ENCODE data around the gene PGGT1B. TPM values are rescaled to one million over a fixed set of nuclear protein-coding genes. Genes with fewer than 3 reads are reported as not detected.

The PGGT1B gene
- total RNA-seq, 1 experiment from 2014 or later: 37.7 TPM

DNA sequence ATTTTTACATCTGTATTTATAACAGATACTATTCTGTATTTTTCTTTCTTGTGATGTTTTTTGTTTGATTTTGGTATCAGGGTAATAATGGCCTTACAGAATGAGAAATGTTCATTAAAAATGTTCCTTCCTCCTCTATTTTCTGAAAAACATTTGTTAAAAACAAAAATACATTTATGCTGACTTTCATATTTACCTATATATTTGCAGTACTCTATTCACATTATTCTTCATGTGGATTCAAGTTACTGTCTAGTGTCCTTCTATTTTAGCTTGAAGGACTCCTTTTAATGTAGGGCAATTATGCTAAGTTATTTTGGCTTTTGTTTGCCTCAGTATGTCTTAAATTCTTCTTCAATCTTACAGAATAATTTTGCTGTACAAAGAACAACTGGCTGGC is 28.7 kb upstream of the PGGT1B start:
- H3K27ac ChIP-seq (ENCODE audit: low read length): no peak overlapping the region
- no peaks in the 10 kb centered on the region for H3K9me3 ChIP-seq (ENCODE audit: control insufficient read depth, insufficient read depth, low read depth, low read length)
- in situ Hi-C loops (cut with HindIII; ENCODE audit: low pct_unique_long_range_greater_than_20kb, low sequenced_read_pairs): no loop called here
- H3K27me3 ChIP-seq (ENCODE audit: control insufficient read depth, insufficient read depth, low read length): no peaks in the 10 kb centered on the region
- no peaks in the 10 kb centered on the region; the same call in 1 of the 2 replicates for H3K36me3 ChIP-seq (ENCODE audit: control insufficient read depth, insufficient read depth, low read length)
- CTCF ChIA-PET: interaction anchor here (0.7 kb wide), 1 partner anchor 283 kb away, joined by 4 read pairs; no protein-coding TSS in a partner anchor
- H3K4me3 ChIP-seq (ENCODE audit: low read depth in 2 of 2, low read length in 2 of 2): no peak overlapping the region
- POLR2A ChIA-PET: no interaction called here
- BruUV-seq (replicated peaks): no TSS peak
- ATAC-seq: no peak
- DNase-seq (ENCODE audit: low read depth, low spot score): no peak
- TF ChIP-seq TCF7L2 (IDR thresholded peaks at IDR 0.05; ENCODE audit: low read depth, low read length) (no peak), SIN3A (IDR thresholded peaks at IDR 0.05; ENCODE audit: borderline replicate concordance, insufficient read depth, low read depth, low read length) (no peak)
- 0 out of 2 replicates have a peak, but pooled peaks cover 5% of the 10 kb centered on the region for H3K4me1 ChIP-seq (ENCODE audit: control insufficient read depth, insufficient read depth, low read length)
- intact Hi-C loops (cut with micrococcal nuclease; ENCODE audit: unreplicated experiment): no loop called here

DNA sequence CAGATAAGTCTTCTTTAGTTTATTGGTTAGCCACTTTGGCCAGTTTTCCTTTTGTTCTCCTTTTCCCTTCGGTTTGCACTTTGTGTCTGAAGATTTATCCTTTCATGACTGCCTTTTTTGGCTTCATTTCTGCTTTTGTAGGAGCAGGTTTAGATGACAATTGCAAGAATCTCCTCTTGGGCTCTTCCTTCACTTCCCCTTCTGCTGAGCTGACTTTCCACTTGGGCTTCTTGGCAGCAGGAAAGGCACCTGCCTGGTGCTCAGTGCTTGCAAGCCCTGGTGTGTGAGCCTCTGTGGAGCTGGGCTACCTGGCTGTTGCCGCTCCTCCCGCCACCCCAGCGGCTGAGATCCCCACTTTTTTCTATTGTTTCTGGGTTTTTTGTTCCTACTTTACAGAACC is 26.4 kb upstream of the PGGT1B start:
- H3K27me3 ChIP-seq (ENCODE audit: control insufficient read depth, insufficient read depth, low read length): no peaks in the 10 kb centered on the region
- no TSS peak for BruUV-seq (replicated peaks)
- CTCF ChIA-PET: no interaction called here
- H3K27ac ChIP-seq (ENCODE audit: low read length): no peak overlapping the region
- POLR2A ChIA-PET: no interaction called here
- intact Hi-C loops (cut with micrococcal nuclease; ENCODE audit: unreplicated experiment): no loop called here
- H3K36me3 ChIP-seq (ENCODE audit: control insufficient read depth, insufficient read depth, low read length): no peaks in the 10 kb centered on the region
- TF ChIP-seq SIN3A (IDR thresholded peaks at IDR 0.05; ENCODE audit: borderline replicate concordance, insufficient read depth, low read depth, low read length) (no peak), POLR2AphosphoS5 (IDR thresholded peaks at IDR 0.05; ENCODE audit: low read depth, low read length) (no peak)
- TF ChIP-seq, protein P1, sequence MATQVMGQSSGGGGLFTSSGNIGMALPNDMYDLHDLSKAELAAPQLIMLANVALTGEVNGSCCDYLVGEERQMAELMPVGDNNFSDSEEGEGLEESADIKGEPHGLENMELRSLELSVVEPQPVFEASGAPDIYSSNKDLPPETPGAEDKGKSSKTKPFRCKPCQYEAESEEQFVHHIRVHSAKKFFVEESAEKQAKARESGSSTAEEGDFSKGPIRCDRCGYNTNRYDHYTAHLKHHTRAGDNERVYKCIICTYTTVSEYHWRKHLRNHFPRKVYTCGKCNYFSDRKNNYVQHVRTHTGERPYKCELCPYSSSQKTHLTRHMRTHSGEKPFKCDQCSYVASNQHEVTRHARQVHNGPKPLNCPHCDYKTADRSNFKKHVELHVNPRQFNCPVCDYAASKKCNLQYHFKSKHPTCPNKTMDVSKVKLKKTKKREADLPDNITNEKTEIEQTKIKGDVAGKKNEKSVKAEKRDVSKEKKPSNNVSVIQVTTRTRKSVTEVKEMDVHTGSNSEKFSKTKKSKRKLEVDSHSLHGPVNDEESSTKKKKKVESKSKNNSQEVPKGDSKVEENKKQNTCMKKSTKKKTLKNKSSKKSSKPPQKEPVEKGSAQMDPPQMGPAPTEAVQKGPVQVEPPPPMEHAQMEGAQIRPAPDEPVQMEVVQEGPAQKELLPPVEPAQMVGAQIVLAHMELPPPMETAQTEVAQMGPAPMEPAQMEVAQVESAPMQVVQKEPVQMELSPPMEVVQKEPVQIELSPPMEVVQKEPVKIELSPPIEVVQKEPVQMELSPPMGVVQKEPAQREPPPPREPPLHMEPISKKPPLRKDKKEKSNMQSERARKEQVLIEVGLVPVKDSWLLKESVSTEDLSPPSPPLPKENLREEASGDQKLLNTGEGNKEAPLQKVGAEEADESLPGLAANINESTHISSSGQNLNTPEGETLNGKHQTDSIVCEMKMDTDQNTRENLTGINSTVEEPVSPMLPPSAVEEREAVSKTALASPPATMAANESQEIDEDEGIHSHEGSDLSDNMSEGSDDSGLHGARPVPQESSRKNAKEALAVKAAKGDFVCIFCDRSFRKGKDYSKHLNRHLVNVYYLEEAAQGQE (IDR thresholded peaks at IDR 0.05; ENCODE audit: insufficient read depth in 1 of 2, low read depth in 2 of 2, low read length in 1 of 2): no peak
- TF ChIP-seq, protein P2, sequence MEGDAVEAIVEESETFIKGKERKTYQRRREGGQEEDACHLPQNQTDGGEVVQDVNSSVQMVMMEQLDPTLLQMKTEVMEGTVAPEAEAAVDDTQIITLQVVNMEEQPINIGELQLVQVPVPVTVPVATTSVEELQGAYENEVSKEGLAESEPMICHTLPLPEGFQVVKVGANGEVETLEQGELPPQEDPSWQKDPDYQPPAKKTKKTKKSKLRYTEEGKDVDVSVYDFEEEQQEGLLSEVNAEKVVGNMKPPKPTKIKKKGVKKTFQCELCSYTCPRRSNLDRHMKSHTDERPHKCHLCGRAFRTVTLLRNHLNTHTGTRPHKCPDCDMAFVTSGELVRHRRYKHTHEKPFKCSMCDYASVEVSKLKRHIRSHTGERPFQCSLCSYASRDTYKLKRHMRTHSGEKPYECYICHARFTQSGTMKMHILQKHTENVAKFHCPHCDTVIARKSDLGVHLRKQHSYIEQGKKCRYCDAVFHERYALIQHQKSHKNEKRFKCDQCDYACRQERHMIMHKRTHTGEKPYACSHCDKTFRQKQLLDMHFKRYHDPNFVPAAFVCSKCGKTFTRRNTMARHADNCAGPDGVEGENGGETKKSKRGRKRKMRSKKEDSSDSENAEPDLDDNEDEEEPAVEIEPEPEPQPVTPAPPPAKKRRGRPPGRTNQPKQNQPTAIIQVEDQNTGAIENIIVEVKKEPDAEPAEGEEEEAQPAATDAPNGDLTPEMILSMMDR (IDR thresholded peaks at IDR 0.05): no peak
- H3K4me1 ChIP-seq (ENCODE audit: control insufficient read depth, insufficient read depth, low read length): no peaks in the 10 kb centered on the region
- in situ Hi-C loops (cut with HindIII; ENCODE audit: low pct_unique_long_range_greater_than_20kb, low sequenced_read_pairs): no loop called here
- DNase-seq (ENCODE audit: low read depth, low spot score) (no peak), ATAC-seq (no peak)
- H3K4me3 ChIP-seq (ENCODE audit: low read depth in 2 of 2, low read length in 2 of 2): no peak overlapping the region
- H3K9me3 ChIP-seq (ENCODE audit: control insufficient read depth, insufficient read depth, low read depth, low read length): no peaks in the 10 kb centered on the region

DNA sequence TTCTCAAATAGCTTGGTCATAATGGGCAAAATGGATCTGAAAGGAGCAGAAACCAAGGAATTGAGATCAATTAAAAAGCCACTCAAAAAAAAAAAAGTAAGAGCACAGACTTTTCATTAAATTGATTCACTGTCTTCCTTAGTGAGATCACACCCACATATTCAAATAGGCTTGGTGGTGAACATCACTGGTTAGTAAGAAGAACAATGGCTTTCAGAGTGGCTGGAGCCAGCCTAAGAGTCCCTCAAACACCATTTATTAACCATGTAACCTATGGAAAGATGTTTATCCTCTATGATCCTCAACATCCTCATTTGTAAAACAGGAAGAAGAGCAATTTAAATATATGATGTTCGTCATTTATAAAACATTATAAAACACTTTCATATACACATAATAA is 21.3 kb upstream of the PGGT1B start:
- intact Hi-C loops (cut with micrococcal nuclease; ENCODE audit: unreplicated experiment): no loop called here
- CTCF ChIA-PET: no interaction called here

More for the DNA sequence above, 21.3 kb upstream of the PGGT1B start:
- BruUV-seq (replicated peaks): no TSS peak
- Histone ChIP-seq H3K4me1 (ENCODE audit: control insufficient read depth, insufficient read depth, low read length) (no peaks in the 10 kb centered on the region), H3K27ac (ENCODE audit: low read length) (no peak overlapping the region), H3K36me3 (ENCODE audit: control insufficient read depth, insufficient read depth, low read length) (no peaks in the 10 kb centered on the region), H3K9me3 (ENCODE audit: control insufficient read depth, insufficient read depth, low read depth, low read length) (no peaks in the 10 kb centered on the region), H3K27me3 (ENCODE audit: control insufficient read depth, insufficient read depth, low read length) (no peaks in the 10 kb centered on the region), H3K4me3 (ENCODE audit: low read depth in 2 of 2, low read length in 2 of 2) (no peak overlapping the region)
- TF ChIP-seq SIN3A (IDR thresholded peaks at IDR 0.05; ENCODE audit: borderline replicate concordance, insufficient read depth, low read depth, low read length): no peak
- TF ChIP-seq, protein P2 (IDR thresholded peaks at IDR 0.05): no peak
- TF ChIP-seq TCF7L2 (IDR thresholded peaks at IDR 0.05; ENCODE audit: low read depth, low read length): no peak
- TF ChIP-seq POLR2AphosphoS5 (IDR thresholded peaks at IDR 0.05; ENCODE audit: low read depth, low read length): no peak
- DNase-seq (ENCODE audit: low read depth, low spot score) (no peak), ATAC-seq (no peak)
- in situ Hi-C loops (cut with HindIII; ENCODE audit: low pct_unique_long_range_greater_than_20kb, low sequenced_read_pairs): no loop called here
- POLR2A ChIA-PET: interaction anchor here (0.6 kb wide), 1 partner anchor 47 kb away, joined by 4 read pairs; no protein-coding TSS in a partner anchor

All from Panc1 (cell line).